HG03460 (cell line): ENCODE data around the gene PSRC1.

ENCODE experiments used
- ATAC-seq: cut with Tn5 transposase; IDR thresholded peaks from one replicate; pipeline ENCODE4 v1.9.1; 2021; ENCODE audit not compliant: unreplicated experiment

The PSRC1 gene

DNA sequence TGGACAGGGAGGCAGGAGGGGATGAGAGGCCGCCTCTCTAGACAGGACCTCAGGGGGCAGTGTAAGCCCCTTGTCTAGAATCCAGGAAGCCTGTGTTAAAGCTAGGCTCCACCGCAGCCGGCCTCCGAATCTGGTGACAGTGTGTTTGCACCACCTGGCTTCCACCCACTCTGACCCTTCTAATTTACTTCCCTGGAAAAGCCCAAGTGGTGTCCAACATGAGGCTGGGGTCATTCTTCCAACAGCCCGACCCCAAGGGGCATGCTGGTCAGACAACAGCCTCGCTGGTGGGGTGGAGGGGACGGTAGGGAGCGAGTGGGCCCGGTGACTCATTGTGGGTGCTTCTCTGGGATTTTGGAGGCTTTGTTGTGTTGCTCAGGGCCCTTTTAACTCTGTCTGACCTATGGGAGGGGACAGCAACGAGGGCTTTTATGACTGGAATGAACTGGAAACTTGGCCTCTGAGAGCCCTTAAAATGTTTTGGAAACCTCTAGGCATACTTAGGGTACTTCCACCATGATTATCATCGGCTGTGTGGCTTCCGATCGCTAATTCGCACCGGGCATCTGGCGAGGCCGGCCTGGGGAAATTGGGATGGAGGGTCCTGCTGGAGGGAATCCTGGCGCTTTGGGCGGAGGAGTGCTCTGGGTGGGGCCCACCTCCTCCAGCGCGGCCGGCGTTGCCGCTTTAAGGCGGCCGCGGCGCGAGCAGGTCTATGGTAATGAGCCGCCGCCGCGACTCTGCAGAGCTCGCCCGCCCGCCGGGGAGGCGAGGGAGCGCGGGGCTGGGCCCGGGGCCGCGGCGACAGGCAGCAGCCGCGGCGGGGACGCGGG lies 33.9 kb downstream of the PSRC1 start, which contains the start of gene CELSR2:
Gene CELSR2, plus strand, starts transcription at position 743 of the 833 bp plus-strand sequence. CDS start 541 bp downstream, outside the sequence.
- peak; percentile 85 for ATAC-seq

DNA sequence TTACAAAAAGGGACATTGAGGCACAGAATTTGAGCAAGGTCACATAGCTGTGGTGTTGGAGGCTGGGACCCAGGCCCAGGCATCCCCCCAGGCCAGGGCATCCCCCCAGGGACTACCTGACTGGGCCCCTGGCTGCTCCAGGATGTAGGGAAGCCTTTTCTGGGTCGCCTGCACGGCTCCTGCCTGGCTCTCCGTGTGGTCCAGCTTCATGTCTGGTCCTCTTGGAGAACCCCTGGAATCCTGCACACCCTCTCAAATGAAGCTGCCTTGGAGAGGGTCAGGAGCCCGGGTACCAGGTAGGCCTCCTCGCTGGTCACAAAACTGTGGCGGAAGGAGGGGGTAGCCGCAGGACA lies 34.5 kb downstream of the PSRC1 start:
- no peak for ATAC-seq

DNA sequence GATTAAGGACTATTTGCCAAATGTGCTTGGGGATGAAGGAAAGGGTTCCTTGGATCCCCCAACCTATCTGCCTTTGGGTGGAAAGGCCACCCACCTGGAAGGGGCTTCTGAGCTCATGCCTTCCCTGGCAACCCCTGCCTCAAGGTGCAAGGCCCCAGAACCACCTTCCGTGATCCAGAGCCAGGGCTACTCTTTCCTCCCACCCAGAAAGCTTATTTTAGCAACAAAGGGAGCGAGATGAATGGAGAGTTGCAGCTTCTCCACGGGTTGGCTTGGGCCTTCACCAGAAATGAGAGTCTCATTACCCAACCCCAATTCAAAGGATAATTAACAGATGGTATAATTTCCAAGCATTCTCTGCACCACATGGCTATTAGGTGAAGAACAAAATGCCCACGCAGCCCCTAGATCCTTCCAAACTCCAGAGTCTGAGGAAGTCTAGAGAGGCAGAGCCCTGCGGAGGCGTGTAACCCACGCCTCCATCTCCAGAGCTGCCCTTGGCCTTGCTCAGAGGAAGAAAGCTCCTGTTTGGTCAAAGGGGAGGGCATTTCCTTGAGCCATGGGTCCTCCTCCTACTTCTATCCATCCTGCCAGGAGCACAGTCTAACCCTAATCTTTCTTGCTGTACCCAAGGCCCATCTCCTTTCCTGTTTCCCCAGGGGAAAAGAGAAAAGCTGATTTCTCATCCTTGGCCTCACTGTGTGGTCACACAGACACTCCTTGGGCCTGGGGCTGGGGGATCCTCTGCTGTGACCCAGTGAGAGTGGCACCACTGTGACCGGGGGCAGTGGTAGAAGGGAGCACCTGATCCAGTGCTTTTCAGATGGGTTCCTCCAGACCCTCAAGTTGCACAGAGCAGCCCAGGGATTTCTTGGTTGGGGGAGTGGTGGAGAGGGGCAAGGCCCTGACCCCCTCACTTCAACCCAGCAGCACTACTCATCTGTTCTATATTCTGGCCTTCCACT lies 35.3 kb downstream of the PSRC1 start:
- no peak for ATAC-seq

DNA sequence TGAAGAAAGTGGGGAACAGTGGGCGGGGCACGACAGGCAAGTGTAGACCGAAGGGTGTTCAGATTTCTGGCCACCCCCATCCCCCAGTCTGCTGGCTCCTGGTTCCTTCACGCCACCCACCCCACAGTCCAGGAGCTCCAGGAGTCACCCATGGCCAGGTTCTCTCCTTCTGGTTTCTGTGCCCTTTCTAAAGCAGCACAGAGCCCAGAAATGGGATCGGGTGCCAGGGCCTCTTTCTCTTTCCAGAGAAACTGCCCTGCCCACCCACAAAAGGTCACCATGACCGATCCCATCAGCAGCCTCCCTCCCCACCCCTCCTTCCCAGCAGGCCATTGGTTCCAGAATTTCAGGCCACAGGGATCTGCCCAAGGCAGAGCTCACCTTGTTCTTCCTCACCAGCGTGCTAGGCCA lies 36.8 kb downstream of the PSRC1 start:
- ATAC-seq: no peak

DNA sequence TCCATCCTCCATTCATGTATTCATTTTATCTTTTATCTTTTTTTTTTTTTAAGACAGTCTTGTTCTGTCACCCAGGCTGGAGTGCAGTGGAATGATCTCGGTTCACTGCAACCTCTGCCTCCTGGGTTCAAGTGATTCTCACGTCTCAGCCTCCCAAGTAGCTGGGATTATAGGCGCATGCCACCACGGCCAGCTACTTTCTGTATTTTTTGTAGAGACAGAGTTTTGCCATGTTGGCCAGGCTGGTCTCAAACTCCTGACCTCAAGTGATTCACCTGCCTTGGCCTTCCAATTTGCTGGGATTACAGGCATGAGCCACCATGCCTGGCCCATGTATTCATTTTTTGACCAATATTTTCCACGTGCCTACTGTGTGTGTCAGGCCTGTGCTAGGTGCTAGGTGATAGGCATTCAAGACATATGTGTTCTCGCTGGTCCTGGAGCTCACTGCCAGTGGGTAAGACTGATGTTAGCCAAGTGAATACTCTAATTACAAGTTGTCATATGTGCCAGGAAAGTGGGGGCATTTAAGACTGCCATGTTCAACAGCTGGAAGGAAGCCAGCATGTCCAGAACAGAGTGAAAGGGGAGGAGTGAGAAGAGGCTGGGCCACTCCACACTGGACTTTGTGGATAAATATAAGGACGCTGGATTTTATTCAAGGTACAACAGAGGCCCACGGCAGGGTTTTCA lies 38.9 kb downstream of the PSRC1 start:
- ATAC-seq: no peak

DNA sequence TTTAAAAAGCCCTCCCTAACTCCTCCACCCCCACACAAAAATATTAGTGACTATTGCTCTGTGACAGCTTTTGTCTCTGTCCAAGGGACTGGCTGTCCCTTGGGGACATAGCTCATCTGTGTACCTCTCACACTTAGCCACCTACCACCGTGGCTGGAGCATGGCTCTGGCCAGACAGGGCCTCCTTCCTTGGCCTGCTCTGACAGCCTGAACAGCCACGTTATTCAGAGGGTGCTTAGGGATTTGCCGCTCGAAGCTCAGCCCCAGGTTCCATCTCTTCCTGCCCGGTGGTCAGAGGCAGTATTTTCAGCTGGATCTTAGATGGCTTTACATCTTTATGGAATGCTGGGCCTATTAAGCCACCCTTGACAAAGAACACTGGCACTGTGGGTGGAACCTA lies 39.7 kb downstream of the PSRC1 start:
- ATAC-seq: no peak

DNA sequence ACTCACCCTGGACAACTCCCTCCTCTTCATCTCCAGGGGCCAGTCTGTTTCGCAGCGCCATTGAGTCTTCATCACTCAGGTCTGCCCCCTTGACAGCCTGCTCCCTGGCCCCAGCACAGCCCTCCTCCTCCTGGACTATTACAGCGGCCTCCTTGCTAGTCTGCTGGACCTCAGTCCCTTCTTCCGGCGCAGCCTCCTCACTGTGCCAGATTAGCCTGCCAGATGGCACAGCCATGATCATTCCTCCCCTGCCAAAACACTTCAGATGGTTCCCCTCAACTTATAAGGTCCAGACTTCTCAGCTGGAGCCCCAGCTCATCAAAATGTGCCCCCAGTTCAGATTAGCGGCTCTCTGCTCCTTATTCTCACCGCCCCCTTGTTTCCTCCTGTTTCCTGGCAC lies 40.6 kb downstream of the PSRC1 start:
- no peak for ATAC-seq

DNA sequence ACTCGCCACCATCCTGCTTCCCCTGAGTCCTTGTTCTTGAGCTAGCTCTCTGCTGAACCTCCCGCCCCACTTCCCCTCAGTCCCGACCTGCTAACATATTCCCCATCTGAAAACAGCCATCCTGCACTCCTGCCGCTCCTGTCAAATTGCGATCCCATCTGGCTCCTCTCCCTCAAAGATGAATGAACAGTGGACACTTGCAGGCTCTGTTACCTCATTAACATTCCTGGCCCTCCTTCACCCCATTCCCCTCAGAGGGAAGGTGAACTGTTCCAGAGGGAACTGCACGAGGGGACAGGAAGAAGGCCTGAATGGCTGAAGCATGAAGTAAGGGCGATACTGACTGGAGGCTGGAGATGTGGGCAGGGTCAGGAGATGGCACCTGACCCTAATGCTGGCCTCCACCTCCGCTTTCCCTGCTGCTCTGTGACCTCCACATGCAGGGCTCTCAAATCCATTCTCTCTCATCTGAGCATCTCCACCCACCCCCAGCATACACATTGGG lies 41.1 kb downstream of the PSRC1 start:
- no peak for ATAC-seq

DNA sequence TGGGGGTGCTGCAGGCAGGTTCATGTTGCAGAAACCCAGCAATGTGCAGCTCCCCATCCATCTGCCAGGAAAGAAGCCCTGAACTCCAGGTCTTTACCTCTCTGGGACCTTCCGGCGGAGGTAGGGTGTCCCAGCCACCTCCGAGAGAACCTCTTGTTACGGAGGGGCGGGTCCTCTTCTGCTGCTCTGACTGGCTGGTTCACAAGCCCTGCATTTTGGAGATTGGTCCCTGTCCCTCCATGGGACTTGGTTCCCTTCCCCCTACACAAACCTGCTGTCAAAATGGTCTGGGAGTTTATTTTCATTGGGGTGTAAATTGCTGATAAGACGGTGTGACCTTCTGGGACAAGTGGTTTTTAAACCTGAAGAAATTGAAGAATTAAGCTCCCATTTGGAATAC lies 41.6 kb downstream of the PSRC1 start:
- no peak for ATAC-seq

DNA sequence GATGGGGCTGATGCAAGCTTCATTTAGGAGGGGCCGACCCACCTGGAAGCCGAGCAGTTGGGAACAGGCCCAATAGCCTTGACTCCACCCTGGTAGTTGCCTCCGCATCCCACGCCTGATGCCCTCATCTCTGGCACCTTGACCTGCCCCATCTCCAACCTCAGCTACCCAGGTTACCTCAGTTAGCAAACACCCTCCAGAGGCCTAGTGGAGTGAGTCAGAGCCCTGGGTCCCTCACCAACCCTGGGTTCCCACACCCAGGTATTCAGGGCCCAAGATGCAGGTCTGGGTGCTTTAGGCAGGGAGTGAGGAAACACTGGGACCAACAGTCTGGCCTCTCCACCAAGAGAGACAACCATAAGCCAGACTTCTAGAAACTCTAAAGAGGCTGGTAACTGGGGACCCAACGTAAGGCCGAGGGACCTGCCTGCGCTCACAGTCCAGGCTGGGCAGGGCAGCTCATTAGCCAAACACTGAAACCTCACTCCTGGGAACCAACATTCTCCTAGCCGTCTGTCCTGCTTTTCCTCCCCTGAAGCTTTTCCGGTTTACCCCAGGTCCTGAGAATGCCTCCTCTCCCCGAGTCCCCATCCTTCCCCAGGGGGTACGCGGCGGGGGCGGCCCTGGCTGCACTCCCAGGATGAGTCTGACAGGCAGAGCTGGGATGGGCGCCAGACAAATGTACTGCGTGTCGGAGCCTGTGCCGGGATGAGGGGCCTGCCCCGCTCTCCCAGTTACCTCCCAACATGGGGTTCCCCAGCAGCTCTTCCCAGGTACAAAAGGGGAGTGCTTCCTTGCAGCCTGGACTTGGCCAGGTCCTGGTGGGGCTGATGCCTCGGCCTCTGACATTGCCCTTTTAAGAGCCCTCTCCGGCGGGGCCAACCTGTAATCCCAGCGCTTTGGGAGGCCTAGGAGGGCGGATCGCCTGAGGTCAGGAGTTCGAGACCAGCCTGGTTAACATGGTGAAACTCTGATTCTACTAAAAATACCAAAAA lies 42.5 kb downstream of the PSRC1 start:
- ATAC-seq: no peak

DNA sequence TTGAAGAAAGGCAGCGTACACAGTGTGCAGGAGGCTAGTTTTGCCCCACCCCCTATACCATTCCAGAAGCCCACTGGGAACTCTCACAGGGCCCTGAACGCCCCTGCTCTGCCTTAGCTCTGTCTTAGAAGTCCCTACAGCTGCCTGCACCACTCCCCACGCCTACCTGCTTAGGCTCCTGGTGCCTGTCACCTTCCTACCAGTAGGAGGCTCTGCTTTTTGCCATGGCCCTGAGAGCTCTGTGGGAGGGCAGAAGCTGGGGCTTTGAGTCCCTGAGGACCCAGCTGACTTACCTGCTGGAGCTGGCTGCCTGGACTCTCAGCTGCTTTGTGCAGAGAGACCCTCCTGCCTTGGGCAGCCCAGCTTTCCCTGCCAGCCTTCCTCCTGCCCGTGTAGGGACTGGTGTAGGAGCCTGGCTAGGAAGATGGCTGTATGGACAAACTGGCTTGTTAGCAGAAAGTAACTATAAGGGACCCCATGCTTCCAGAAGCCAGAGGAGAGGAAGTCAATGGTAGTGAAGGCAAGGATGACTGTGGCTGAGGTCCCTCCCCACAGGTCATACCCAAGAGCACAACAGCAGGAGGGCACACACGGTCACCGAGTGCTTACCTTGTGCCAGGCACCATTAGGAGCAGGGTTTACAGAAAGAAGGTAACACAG lies 43.4 kb downstream of the PSRC1 start:
- peak; percentile 58 for ATAC-seq

DNA sequence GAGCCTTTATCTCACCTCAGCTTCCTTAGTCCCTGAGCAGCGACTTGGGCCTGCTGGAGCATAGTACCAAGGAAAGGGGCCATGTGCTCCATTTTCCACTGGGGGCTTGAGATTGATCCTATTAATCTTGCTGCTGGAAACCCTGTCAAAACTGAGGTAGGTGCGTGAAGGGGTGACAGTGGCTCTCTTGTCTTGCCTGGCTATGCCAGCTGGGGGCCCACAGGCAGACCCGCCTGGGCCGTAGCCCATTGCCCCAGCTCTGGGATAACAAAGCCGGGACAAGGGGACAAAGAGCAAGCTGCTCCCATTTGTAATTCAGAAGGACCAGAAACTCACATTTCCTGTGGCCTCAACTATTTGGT lies 43.9 kb downstream of the PSRC1 start:
- no peak for ATAC-seq

DNA sequence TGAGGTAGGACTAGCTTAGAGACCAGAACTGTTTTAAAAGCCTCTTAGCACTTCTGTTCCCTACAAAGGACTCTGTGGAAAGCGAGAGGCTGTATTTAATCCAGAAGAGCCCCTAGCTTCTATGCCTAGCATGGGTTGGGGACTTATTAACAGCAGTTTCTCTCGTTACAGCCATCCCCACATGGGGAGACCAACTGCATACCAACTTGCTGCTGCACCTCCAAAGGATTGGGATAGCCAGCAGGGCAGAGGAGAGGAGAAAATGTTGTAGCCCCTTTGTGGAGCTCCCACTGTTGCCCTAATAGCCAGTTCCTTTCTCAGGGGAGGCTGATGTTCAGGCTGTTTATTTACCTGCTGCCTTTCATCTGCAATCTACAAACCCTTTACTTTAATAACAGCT lies 44.6 kb downstream of the PSRC1 start:
- ATAC-seq: no peak

DNA sequence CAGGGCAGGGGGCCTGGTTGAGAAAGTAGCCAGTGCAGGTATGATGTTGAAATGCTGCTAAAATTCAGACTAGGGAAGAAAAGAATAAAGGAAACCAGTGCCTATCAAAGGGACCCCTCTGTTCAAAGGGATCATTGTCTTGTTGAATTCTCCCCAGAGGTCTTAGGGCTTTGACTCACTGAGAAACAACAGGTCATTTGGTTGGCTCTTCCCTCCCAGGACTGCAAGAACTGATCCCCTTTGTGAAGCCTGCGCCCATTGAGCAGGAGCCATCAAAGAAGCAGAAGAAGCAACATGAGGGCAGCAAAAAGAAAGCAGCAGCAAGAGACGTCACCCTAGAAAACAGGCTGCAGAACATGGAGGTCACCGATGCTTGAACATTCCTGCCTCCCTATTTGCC lies 45.4 kb downstream of the PSRC1 start:
- ATAC-seq: no peak

DNA sequence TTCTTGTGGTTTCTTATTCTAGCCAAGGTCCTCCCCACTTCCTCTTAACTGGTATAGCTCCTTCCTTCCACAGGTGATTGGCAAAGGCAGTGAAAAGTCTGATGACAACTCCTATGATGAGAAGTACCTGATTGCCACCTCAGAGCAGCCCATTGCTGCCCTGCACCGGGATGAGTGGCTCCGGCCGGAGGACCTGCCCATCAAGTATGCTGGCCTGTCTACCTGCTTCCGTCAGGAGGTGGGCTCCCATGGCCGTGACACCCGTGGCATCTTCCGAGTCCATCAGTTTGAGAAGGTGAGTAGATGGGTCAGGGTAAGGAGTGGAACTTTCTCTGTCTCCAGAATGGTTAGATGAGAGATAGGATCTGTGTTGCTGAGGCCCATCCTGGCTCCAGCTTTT lies 47.8 kb downstream of the PSRC1 start:
- ATAC-seq: no peak

DNA sequence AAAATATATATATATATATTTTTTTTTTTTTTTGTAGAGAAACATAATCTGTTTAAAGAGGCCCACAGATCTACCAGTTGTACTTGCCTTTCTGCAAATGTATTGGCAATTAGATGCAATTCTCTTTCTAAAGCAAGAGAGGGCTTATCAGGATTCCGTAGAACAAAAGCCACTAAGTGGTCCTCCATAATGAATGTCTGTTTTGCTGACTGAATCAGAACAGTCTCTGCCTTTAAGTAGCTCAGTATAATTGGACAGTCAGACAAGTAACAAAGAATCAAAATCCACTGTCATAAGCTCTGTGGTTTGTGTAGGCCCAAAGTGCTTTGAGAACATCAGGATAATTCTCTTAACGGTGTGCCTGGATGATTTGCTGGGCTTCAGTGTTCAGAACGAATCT lies 51.9 kb downstream of the PSRC1 start:
- no peak for ATAC-seq
